GM12878 (cell line): ENCODE results near the gene ZNF467. TPM values are rescaled to one million over a fixed set of nuclear protein-coding genes. Genes with fewer than 3 reads are reported as not detected.

ENCODE experiments used
- ATAC-seq: fragments of 200-7000 bp; cut with Tn5 transposase; 3 replicates; pipeline ENCODE4 v1.9.1; 2020; ENCODE audit warnings: mild to moderate bottlenecking, moderate library complexity
- BruUV-seq: library from RNA; stranded (reverse); fragments of 400-500 nt; replicated peaks from 2 replicates; lab custom pipeline; 2021; lab: Mats Ljungman, UMichigan
- CTCF ChIA-PET: fragments of 300-600 bp; sonication (Branson Sonifier 250); formaldehyde crosslinking; extraction: SDS; loops from one replicate; lab custom pipeline; 2021; ENCODE audit warnings: inconsistent platforms; lab: Yijun Ruan, JAX
- POLR2A ChIA-PET: fragments of 350-600 bp; formaldehyde crosslinking; extraction: SDS; loops from one replicate; lab custom pipeline; 2021; ENCODE audit warnings: inconsistent platforms; lab: Charles Lee
- RAD21 ChIA-PET: fragments of 300-600 bp; sonication (Branson Sonifier 250); formaldehyde crosslinking; loops from one replicate; lab custom pipeline; 2023; ENCODE audit warnings: antibody characterized with exemption; ENCODE audit not compliant: unreplicated experiment; lab: Charles Lee
- SMC1A ChIA-PET: fragments of 300-600 bp; sonication (Branson Sonifier 250); formaldehyde crosslinking; loops from one replicate; lab custom pipeline; 2023; ENCODE audit not compliant: unreplicated experiment, uncharacterized antibody; lab: Charles Lee
- DNase-seq: peaks from one replicate; pipeline ENCODE4 v3.0.0-alpha.2; 2011; ENCODE audit warnings: low read depth, low spot score
- FAIRE-seq: peaks from 3 replicates; lab custom pipeline; 2011; peaks lifted over from hg19 to GRCh38; lab: Jason Lieb, UNC
- H2AFZ ChIP-seq: 2 replicates; pipeline ENCODE4 v1.6.0; 2011; ENCODE audit warnings: low read depth, low read length, control low read depth; ENCODE audit not compliant: control insufficient read depth
- H3K27ac ChIP-seq: 2 replicates; pipeline ENCODE4 v1.5.1; 2011; ENCODE audit warnings: control low read depth; ENCODE audit not compliant: control insufficient read depth, insufficient read depth
- H3K27me3 ChIP-seq, 2 experiments: replicated peaks in 1 of 2; 2 replicates each; pipeline versions ENCODE4 v1.6.0 to v1.6.1; 2011; ENCODE audit warnings: low read length in 1 of 2; ENCODE audit not compliant: control insufficient read depth in 2 of 2, insufficient read depth in 2 of 2
- H3K36me3 ChIP-seq, 2 experiments: 2 replicates each; pipeline ENCODE4 v1.5.1; 2011; ENCODE audit warnings: low read length in 1 of 2; ENCODE audit not compliant: control insufficient read depth in 2 of 2, insufficient read depth in 2 of 2
- H3K4me1 ChIP-seq: 2 replicates; pipeline ENCODE4 v1.6.1; 2011; ENCODE audit warnings: mild to moderate bottlenecking, low read length, moderate library complexity, mixed read lengths; ENCODE audit not compliant: control insufficient read depth, insufficient read depth
- H3K4me2 ChIP-seq: 2 replicates; pipeline ENCODE4 v1.6.0; 2011; ENCODE audit warnings: control low read depth; ENCODE audit not compliant: control insufficient read depth, insufficient read depth
- H3K4me3 ChIP-seq: fragments of 200-600 bp; sonication (generic); 2 replicates; pipeline ENCODE4 v1.5.1; 2016
- H3K79me2 ChIP-seq: 2 replicates; pipeline ENCODE4 v1.6.0; 2011; ENCODE audit warnings: low read length; ENCODE audit not compliant: control insufficient read depth, insufficient read depth
- H3K9ac ChIP-seq: 2 replicates; pipeline ENCODE4 v1.8.0; 2011; ENCODE audit warnings: low read length, control low read depth, mixed read lengths; ENCODE audit not compliant: control insufficient read depth, insufficient read depth
- H3K9me3 ChIP-seq: replicated peaks from 3 replicates; pipeline ENCODE4 v1.5.1; 2011; ENCODE audit warnings: mild to moderate bottlenecking, low read length; ENCODE audit not compliant: control insufficient read depth, insufficient read depth
- H4K20me1 ChIP-seq: 2 replicates; pipeline ENCODE4 v1.6.0; 2011; ENCODE audit not compliant: control insufficient read depth, insufficient read depth
- ATF7 ChIP-seq: fragments of 450-650 bp; IDR thresholded peaks from 2 replicates; pipeline ENCODE4 v1.6.1; 2016; ENCODE audit warnings: low read depth, mild to moderate bottlenecking
- CBX3 ChIP-seq: fragments of 200-600 bp; sonication (generic); IDR thresholded peaks from 2 replicates; pipeline ENCODE4 v1.6.1; 2016; ENCODE audit warnings: low read depth, borderline replicate concordance
- FOS ChIP-seq: IDR thresholded peaks from 3 replicates; pipeline ENCODE4 v1.6.1; 2011; ENCODE audit warnings: borderline replicate concordance; ENCODE audit not compliant: insufficient read length; ENCODE audit errors: extremely low read depth
- FOXM1 ChIP-seq: IDR thresholded peaks from 2 replicates; pipeline ENCODE4 v1.6.1; 2012; ENCODE audit warnings: low read depth, mild to moderate bottlenecking, inconsistent platforms, low read length, moderate library complexity
- IKZF2 ChIP-seq, 2 experiments: fragments of 450-650 bp; IDR thresholded peaks; 2 replicates each; pipeline ENCODE4 v1.6.1; 2017; ENCODE audit warnings: mild to moderate bottlenecking in 2 of 2, moderate library complexity in 2 of 2
- KDM1A ChIP-seq: fragments of 200-600 bp; sonication (generic); IDR thresholded peaks from 2 replicates; pipeline ENCODE4 v1.6.1; 2016; ENCODE audit warnings: borderline replicate concordance
- NR2F1 ChIP-seq: fragments of 450-650 bp; conservative IDR thresholded peaks from 2 replicates; pipeline ENCODE4 v1.6.1; 2017; ENCODE audit warnings: mild to moderate bottlenecking
- TCF12 ChIP-seq: IDR thresholded peaks from 2 replicates; pipeline ENCODE4 v1.6.1; 2011; ENCODE audit warnings: low read depth, mild to moderate bottlenecking, low read length
- TCF3 ChIP-seq: IDR thresholded peaks from 2 replicates; pipeline ENCODE4 v1.6.1; 2012; ENCODE audit warnings: low read depth, mild to moderate bottlenecking, low read length, borderline replicate concordance; ENCODE audit not compliant: insufficient read depth
- WGBS: methylation state at CpG from one replicate; pipeline ENCODE4 v1.1.6; 2016; ENCODE audit warnings: low lambda C conversion rate; ENCODE audit not compliant: insufficient replicate concordance, insufficient coverage; ENCODE audit errors: missing lambda C conversion rate; 5-methylcytosine and 5-hydroxymethylcytosine counted together
- in situ Hi-C: fragments of 300-500 bp; cut with MboI; formaldehyde crosslinking; loops from 9 replicates; pipeline ENCODE4 v1.14.3; 2018; ENCODE audit warnings: mixed read lengths
- intact Hi-C: fragments of 100-400 bp; cut with micrococcal nuclease; formaldehyde crosslinking; loops from one replicate; pipeline ENCODE4 v1.14.2; 2022; ENCODE audit not compliant: unreplicated experiment
- polyA plus RNA-seq, 11 experiments: library from polyadenylated mRNA; depleted of rRNA in 4 of 11; unstranded in 6 of 11; stranded (reverse) in 5 of 11; fragments of >200 nt; fragmentation: Nextera tagmentation in 4 of 11; fragmentation: Illumina TruSeq in 1 of 11; extraction: Ambion mirVana in 4 of 11; extraction: Trizol in 1 of 11; gene quantifications; 1 replicate in 1 of 11; 2 replicates in 10 of 11; pipeline versions ENCODE4 v1.2.1 to v1.2.3, GENCODE V29; 2011 to 2016; ENCODE audit warnings: inconsistent platforms in 2 of 11, missing spikeins in 2 of 11, low read depth in 1 of 11
- total RNA-seq, 4 experiments: library from RNA; depleted of rRNA in 3 of 4; stranded (reverse); fragments of >200 nt in 3 of 4; fragmentation: Illumina TruSeq in 1 of 4; extraction: Trizol in 1 of 4; gene quantifications; 2 replicates each; pipeline versions ENCODE4 v1.2.1 to v1.2.3, GENCODE V29; 2013 to 2021
- TF ChIP-seq, protein P1 (sequence below): fragments of 450-650 bp; IDR thresholded peaks from 2 replicates; pipeline ENCODE4 v1.6.1; 2014; ENCODE audit warnings: mild to moderate bottlenecking

The ZNF467 gene
- total and polyA plus RNA-seq, 10 of the 15 experiments (the other 5 are each of a cell fraction or from before 2014, with no cell fraction given) = not detected

DNA sequence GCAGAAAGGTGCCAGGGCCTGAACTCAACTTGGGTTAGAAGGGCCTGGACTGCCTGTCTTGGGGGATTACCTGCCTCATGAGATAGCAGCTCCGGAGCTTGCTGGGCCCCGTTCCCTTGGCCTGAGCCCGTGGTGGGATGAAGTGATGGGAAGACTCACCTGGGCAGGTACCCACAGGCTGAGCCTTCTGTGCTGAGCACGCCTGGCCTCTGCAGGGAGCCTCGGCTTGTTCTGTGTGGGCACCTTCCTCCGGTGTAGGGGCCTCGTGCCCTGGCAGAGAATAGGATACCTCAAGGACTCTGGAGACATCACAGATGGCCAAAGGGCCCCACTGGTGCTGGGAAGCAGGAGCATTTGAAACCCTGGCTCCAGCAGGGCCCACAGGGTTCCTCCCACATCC lies 4.5 kb downstream of the ZNF467 start:
- H3K9ac ChIP-seq = no peak overlapping the region
- H3K4me2 ChIP-seq = no peak overlapping the region
- CTCF ChIA-PET = no interaction called here
- H2AFZ ChIP-seq = no peak overlapping the region
- no peaks in the 10 kb centered on the region for H3K36me3 ChIP-seq
- FAIRE-seq = no peak
- TF ChIP-seq FOS = no peak
- TF ChIP-seq, protein P1, sequence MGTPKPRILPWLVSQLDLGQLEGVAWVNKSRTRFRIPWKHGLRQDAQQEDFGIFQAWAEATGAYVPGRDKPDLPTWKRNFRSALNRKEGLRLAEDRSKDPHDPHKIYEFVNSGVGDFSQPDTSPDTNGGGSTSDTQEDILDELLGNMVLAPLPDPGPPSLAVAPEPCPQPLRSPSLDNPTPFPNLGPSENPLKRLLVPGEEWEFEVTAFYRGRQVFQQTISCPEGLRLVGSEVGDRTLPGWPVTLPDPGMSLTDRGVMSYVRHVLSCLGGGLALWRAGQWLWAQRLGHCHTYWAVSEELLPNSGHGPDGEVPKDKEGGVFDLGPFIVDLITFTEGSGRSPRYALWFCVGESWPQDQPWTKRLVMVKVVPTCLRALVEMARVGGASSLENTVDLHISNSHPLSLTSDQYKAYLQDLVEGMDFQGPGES = no peak
- no peak for TF ChIP-seq KDM1A
- TF ChIP-seq FOXM1 = no peak
- no peak for TF ChIP-seq NR2F1
- TF ChIP-seq TCF12 = no peak
- no peak for TF ChIP-seq TCF3
- TF ChIP-seq ATF7 = no peak
- no peak for TF ChIP-seq CBX3
- TF ChIP-seq IKZF2 (IDR thresholded peaks at IDR 0.05) = no peak
- TF ChIP-seq, all 136 proteins: peak for 0
- intact Hi-C loops = no loop called here
- H3K4me1 ChIP-seq = no peaks in the 10 kb centered on the region; the same call in 1 of the 2 replicates
- no peak for DNase-seq
- no peak overlapping the region for H3K4me3 ChIP-seq
- in situ Hi-C loops = no loop called here
- no peaks in the 10 kb centered on the region for H3K9me3 ChIP-seq
- SMC1A ChIA-PET = no interaction called here
- 48% methylated on average over 7 of the region's 7 CpGs for WGBS
- POLR2A ChIA-PET = no interaction called here
- no peaks in the 10 kb centered on the region for H3K79me2 ChIP-seq
- no peak overlapping the region for H3K27ac ChIP-seq
- no peak for ATAC-seq
- BruUV-seq = no TSS peak
- no peaks in the 10 kb centered on the region; a peak in 2 of 4 replicates for H3K27me3 ChIP-seq
- RAD21 ChIA-PET = no interaction called here
- no peaks in the 10 kb centered on the region for H4K20me1 ChIP-seq
